HepG2 (cell line): ENCODE data around the gene TPCN2. TPM values are rescaled to one million over a fixed set of nuclear protein-coding genes. Genes with fewer than 3 reads are reported as not detected.

Experiments used
- ATRX ChIP-seq: sonication (generic); formaldehyde crosslinking; IDR thresholded peaks from 2 replicates; pipeline ENCODE4 v1.4.0; 2020; ENCODE audit warnings: missing genetic modification reagents, borderline replicate concordance
- CBX1 ChIP-seq: IDR thresholded peaks from one replicate; pipeline ENCODE4 v1.6.1; 2016; ENCODE audit warnings: antibody characterized with exemption, low read depth
- KDM1A ChIP-seq: IDR thresholded peaks from 2 replicates; pipeline ENCODE4 v1.6.1; 2016; ENCODE audit warnings: missing compliant biosample characterization
- KLF15 ChIP-seq: sonication (generic); formaldehyde crosslinking; IDR thresholded peaks from 2 replicates; pipeline ENCODE4 v1.8.1; 2023; ENCODE audit warnings: borderline replicate concordance, mild to moderate bottlenecking, inconsistent platforms, missing genetic modification reagents, mixed read lengths
- LCORL ChIP-seq, 2 experiments: fragments of 450-650 bp in 1 of 2; sonication (generic) in 1 of 2; formaldehyde crosslinking in 1 of 2; IDR thresholded peaks; 2 replicates each; pipeline versions ENCODE4 v1.5.0 to v1.6.1; 2017 to 2020; ENCODE audit warnings: antibody characterized with exemption in 1 of 2, missing genetic modification reagents in 1 of 2
- MAFK ChIP-seq, 2 experiments: IDR thresholded peaks in 1 of 2; conservative IDR thresholded peaks in 1 of 2; 2 replicates each; pipeline ENCODE4 v1.6.1; 2011; ENCODE audit warnings: improper control_type of control experiment in 2 of 2, low read length in 2 of 2
- MTA3 ChIP-seq: sonication (generic); formaldehyde crosslinking; IDR thresholded peaks from 2 replicates; pipeline ENCODE4 v1.4.0; 2020; ENCODE audit warnings: missing genetic modification reagents
- TEAD3 ChIP-seq: optimal IDR thresholded peaks from 2 replicates; pipeline ENCODE3; 2016; ENCODE audit warnings: borderline replicate concordance
- TMF1 ChIP-seq: sonication (generic); formaldehyde crosslinking; IDR thresholded peaks from 2 replicates; pipeline ENCODE4 v1.8.1; 2022; ENCODE audit warnings: low read depth, missing genetic modification reagents
- ZEB1 ChIP-seq: IDR thresholded peaks from 2 replicates; pipeline ENCODE4 v1.6.1; 2012; ENCODE audit warnings: mild to moderate bottlenecking, low read depth, inconsistent platforms; ENCODE audit not compliant: insufficient replicate concordance
- ZKSCAN1 ChIP-seq: fragments of 150-350 bp; IDR thresholded peaks from 2 replicates; pipeline ENCODE4 v1.6.1; 2014; ENCODE audit warnings: low read length
- ZNF570 ChIP-seq: sonication (generic); formaldehyde crosslinking; IDR thresholded peaks from 2 replicates; pipeline ENCODE4 v1.4.0; 2020; ENCODE audit warnings: mild to moderate bottlenecking, missing genetic modification reagents, borderline replicate concordance
- ZNF614 ChIP-seq: IDR thresholded peaks from 2 replicates; pipeline ENCODE4 v1.6.1; 2018; ENCODE audit warnings: missing biosample characterization, missing genetic modification reagents, inconsistent platforms, borderline replicate concordance
- ZNF83 ChIP-seq: sonication (generic); formaldehyde crosslinking; IDR thresholded peaks from 2 replicates; pipeline ENCODE4 v1.4.0; 2020; ENCODE audit warnings: missing genetic modification reagents, mild to moderate bottlenecking, borderline replicate concordance
- ZNF883 ChIP-seq: sonication (generic); formaldehyde crosslinking; IDR thresholded peaks from 2 replicates; pipeline ENCODE4 v1.5.1; 2020; ENCODE audit warnings: mild to moderate bottlenecking, missing genetic modification reagents; ENCODE audit errors: not compliant biosample characterization
- ZSCAN25 ChIP-seq: sonication (generic); formaldehyde crosslinking; IDR thresholded peaks from 2 replicates; pipeline ENCODE4 v1.8.0; 2022; ENCODE audit warnings: mild to moderate bottlenecking, missing genetic modification reagents
- polyA plus RNA-seq, 8 experiments: library from polyadenylated mRNA; depleted of rRNA in 3 of 8; stranded (reverse) in 7 of 8; unstranded in 1 of 8; fragments of >200 nt; fragmentation: Illumina TruSeq in 4 of 8; extraction: Trizol in 4 of 8; gene quantifications; 2 replicates each; pipeline versions ENCODE4 v1.2.1 to v1.2.3, GENCODE V29; 2011 to 2016; ENCODE audit warnings: low read depth in 4 of 8, missing spikeins in 1 of 8, mixed read lengths in 1 of 8; ENCODE audit not compliant: insufficient read depth in 1 of 8
- total RNA-seq, 5 experiments: library from RNA; depleted of rRNA; stranded (reverse); fragments of >200 nt; fragmentation: Illumina TruSeq; extraction: Trizol; gene quantifications; 2 replicates each; pipeline ENCODE4 v1.2.3, GENCODE V29; 2016; ENCODE audit warnings: low read depth in 1 of 5
- TF ChIP-seq, protein P1 (sequence below): IDR thresholded peaks from 2 replicates; pipeline ENCODE4 v1.6.1; 2016; ENCODE audit warnings: missing compliant biosample characterization, missing genetic modification reagents, borderline replicate concordance
- TF ChIP-seq, protein P2 (sequence below): sonication (generic); formaldehyde crosslinking; IDR thresholded peaks from 2 replicates; pipeline ENCODE4 v1.4.0; 2020; ENCODE audit warnings: mild to moderate bottlenecking, missing genetic modification reagents
- TF ChIP-seq, protein P3 (sequence below), 2 experiments: sonication (generic) in 1 of 2; formaldehyde crosslinking in 1 of 2; IDR thresholded peaks; 2 replicates each; pipeline versions ENCODE4 v1.6.1 to v1.9.0; 2014 to 2022; ENCODE audit warnings: antibody characterized with exemption in 1 of 2, borderline replicate concordance in 1 of 2, inconsistent platforms in 1 of 2, low read depth in 1 of 2, missing genetic modification reagents in 1 of 2

Gene TPCN2
- total and polyA plus RNA-seq, 2 of the 13 experiments (the other 11 are each of a cell fraction or from before 2014, with no cell fraction given) = 5.6 to 5.9 TPM

DNA sequence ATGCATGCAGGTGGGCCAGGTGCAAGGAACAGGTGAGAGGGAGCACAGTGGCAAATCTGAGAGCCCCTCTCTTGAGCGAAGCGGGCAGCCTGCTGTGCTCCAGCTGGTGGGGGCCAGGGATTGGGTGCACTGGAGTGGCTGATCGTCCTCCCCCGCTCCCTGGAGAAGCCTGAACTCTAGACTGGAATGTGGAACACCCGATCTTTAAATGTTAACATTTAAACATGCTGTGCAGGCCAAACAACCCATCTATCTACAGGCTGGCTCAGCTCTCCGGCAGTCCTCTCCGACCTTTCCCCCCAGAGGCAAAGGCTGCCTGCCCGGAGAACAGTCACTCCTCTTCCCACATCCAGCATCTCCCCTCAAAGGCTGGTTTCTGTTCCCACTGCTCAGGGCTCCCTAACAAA lies 40.8 kb upstream of the TPCN2 start (continued):
- TF ChIP-seq MAFK (conservative IDR thresholded peaks at IDR 0.05 in 1 of 2, IDR thresholded peaks at IDR 0.05 in 1 of 2; ENCODE audit: low read length in 2 of 2) = no peak
- peak; percentile 64 for TF ChIP-seq ZNF883
- no peak for TF ChIP-seq ZNF614
- TF ChIP-seq MTA3 (CRISPR knock-in tag) = no peak
- TF ChIP-seq ZKSCAN1 = no peak
- TF ChIP-seq, protein P1, sequence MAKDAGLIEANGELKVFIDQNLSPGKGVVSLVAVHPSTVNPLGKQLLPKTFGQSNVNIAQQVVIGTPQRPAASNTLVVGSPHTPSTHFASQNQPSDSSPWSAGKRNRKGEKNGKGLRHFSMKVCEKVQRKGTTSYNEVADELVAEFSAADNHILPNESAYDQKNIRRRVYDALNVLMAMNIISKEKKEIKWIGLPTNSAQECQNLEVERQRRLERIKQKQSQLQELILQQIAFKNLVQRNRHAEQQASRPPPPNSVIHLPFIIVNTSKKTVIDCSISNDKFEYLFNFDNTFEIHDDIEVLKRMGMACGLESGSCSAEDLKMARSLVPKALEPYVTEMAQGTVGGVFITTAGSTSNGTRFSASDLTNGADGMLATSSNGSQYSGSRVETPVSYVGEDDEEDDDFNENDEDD (CRISPR knock-in tag) = no peak
- TF ChIP-seq ZEB1 = peak; percentile 83
- no peak for TF ChIP-seq TMF1 (CRISPR knock-in tag)
- peak; percentile 67; the same call in 1 of the 2 replicates for TF ChIP-seq ZSCAN25
- TF ChIP-seq, protein P2, sequence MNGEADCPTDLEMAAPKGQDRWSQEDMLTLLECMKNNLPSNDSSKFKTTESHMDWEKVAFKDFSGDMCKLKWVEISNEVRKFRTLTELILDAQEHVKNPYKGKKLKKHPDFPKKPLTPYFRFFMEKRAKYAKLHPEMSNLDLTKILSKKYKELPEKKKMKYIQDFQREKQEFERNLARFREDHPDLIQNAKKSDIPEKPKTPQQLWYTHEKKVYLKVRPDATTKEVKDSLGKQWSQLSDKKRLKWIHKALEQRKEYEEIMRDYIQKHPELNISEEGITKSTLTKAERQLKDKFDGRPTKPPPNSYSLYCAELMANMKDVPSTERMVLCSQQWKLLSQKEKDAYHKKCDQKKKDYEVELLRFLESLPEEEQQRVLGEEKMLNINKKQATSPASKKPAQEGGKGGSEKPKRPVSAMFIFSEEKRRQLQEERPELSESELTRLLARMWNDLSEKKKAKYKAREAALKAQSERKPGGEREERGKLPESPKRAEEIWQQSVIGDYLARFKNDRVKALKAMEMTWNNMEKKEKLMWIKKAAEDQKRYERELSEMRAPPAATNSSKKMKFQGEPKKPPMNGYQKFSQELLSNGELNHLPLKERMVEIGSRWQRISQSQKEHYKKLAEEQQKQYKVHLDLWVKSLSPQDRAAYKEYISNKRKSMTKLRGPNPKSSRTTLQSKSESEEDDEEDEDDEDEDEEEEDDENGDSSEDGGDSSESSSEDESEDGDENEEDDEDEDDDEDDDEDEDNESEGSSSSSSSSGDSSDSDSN = peak; percentile 88
- TF ChIP-seq CBX1 = no peak
- TF ChIP-seq, protein P3, sequence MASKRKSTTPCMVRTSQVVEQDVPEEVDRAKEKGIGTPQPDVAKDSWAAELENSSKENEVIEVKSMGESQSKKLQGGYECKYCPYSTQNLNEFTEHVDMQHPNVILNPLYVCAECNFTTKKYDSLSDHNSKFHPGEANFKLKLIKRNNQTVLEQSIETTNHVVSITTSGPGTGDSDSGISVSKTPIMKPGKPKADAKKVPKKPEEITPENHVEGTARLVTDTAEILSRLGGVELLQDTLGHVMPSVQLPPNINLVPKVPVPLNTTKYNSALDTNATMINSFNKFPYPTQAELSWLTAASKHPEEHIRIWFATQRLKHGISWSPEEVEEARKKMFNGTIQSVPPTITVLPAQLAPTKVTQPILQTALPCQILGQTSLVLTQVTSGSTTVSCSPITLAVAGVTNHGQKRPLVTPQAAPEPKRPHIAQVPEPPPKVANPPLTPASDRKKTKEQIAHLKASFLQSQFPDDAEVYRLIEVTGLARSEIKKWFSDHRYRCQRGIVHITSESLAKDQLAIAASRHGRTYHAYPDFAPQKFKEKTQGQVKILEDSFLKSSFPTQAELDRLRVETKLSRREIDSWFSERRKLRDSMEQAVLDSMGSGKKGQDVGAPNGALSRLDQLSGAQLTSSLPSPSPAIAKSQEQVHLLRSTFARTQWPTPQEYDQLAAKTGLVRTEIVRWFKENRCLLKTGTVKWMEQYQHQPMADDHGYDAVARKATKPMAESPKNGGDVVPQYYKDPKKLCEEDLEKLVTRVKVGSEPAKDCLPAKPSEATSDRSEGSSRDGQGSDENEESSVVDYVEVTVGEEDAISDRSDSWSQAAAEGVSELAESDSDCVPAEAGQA (IDR thresholded peaks at IDR 0.05; ENCODE audit: low read depth) = no peak
- TF ChIP-seq, protein P3 (CRISPR knock-in tag; IDR thresholded peaks at IDR 0.05; ENCODE audit: borderline replicate concordance) = no peak
- TF ChIP-seq LCORL (IDR thresholded peaks at IDR 0.05) = no peak
- peak; percentile 94 for TF ChIP-seq LCORL (CRISPR knock-in tag; IDR thresholded peaks at IDR 0.05)
- TF ChIP-seq KDM1A = no peak
- no peak; the same call in 1 of the 2 replicates for TF ChIP-seq ZNF83 (CRISPR knock-in tag)
- TF ChIP-seq KLF15 (CRISPR knock-in tag) = no peak
- peak; percentile 87 for TF ChIP-seq TEAD3 (CRISPR knock-in tag)
- no peak for TF ChIP-seq ATRX (CRISPR knock-in tag)
- no peak for TF ChIP-seq ZNF570 (CRISPR knock-in tag)
